ENCODE measurements around the gene ANAPC13.

ANAPC13 gene

GRCh38 chr3:134468519-134468918 lies 17.3 kb downstream of the ANAPC13 start:
- H3K27ac ChIP-seq, result no peak overlapping the region
- DNase-seq (ENCODE audit: low spot score), result no peak
- TF ChIP-seq CTCF (conservative IDR thresholded peaks at IDR 0.05; ENCODE audit: low read depth), result no peak
- POLR2A ChIA-PET (ENCODE audit: low non-redundant PET), result no interaction called here
- CTCF ChIA-PET, result no interaction called here

GRCh38 chr3:134466331-134466730 lies 19.5 kb downstream of the ANAPC13 start:
- POLR2A ChIA-PET (ENCODE audit: low non-redundant PET), result no interaction called here
- no peak for DNase-seq (ENCODE audit: low spot score)
- no peak for TF ChIP-seq CTCF (conservative IDR thresholded peaks at IDR 0.05; ENCODE audit: low read depth)
- no peak overlapping the region for H3K27ac ChIP-seq
- CTCF ChIA-PET, result no interaction called here

GRCh38 chr3:134464689-134465365 lies 21.0 kb downstream of the ANAPC13 start:
- POLR2A ChIA-PET (ENCODE audit: low non-redundant PET), result no interaction called here
- CTCF ChIA-PET, result interaction anchor here (0.7 kb wide), 1 partner anchor 13 kb away, joined by 4 read pairs; no protein-coding TSS in a partner anchor

GRCh38 chr3:134464064-134464688 lies 21.6 kb downstream of the ANAPC13 start:
- ChIA-PET CTCF (no interaction called here), POLR2A (ENCODE audit: low non-redundant PET) (no interaction called here)
- peak overlapping the region; percentile 24; the same call in 1 of the 2 replicates for H3K27ac ChIP-seq
- no peak for DNase-seq (ENCODE audit: low spot score)
- no peak for TF ChIP-seq CTCF (conservative IDR thresholded peaks at IDR 0.05; ENCODE audit: low read depth)

More at GRCh38 chr3:134464689-134465365, 21.0 kb downstream of the ANAPC13 start:
- H3K27ac ChIP-seq, result peak overlapping the region; percentile 24; the same call in 1 of the 2 replicates
- no peak for DNase-seq (ENCODE audit: low spot score)
- no peak for TF ChIP-seq CTCF (conservative IDR thresholded peaks at IDR 0.05; ENCODE audit: low read depth)

- POLR2A ChIA-PET (ENCODE audit: low non-redundant PET), result no interaction called here
- CTCF ChIA-PET, result no interaction called here
- no peak overlapping the region for H3K27ac ChIP-seq
- no peak for DNase-seq (ENCODE audit: low spot score)
- no peak for TF ChIP-seq CTCF (conservative IDR thresholded peaks at IDR 0.05; ENCODE audit: low read depth)
Measured at GRCh38 chr3:134463676-134464063, 22.1 kb downstream of the ANAPC13 start.

GRCh38 chr3:134462331-134462941 lies 23.3 kb downstream of the ANAPC13 start:
- no peak for DNase-seq (ENCODE audit: low spot score)
- POLR2A ChIA-PET (ENCODE audit: low non-redundant PET), result no interaction called here
- CTCF ChIA-PET, result no interaction called here
- TF ChIP-seq CTCF (conservative IDR thresholded peaks at IDR 0.05; ENCODE audit: low read depth), result no peak
- no peak overlapping the region for H3K27ac ChIP-seq

All from RWPE1 (cell line).